Renal cortical epithelial cell (primary cell): ENCODE results near the gene VIT. TPM values are rescaled to one million over a fixed set of nuclear protein-coding genes. Genes with fewer than 3 reads are reported as not detected.
"Not testable (repeated sequence)": the region's sequence is repeated elsewhere in the genome, so short reads cannot be mapped to it uniquely, and the experiment has no call there.

Experiments used
- DNase-seq: peaks from one replicate; pipeline ENCODE4 v3.0.0-alpha.2; 2011; ENCODE audit warnings: low read depth
- total RNA-seq: library from RNA; depleted of rRNA; stranded (reverse); fragments of >200 nt; gene quantifications from 2 replicates; pipeline ENCODE4 v1.2.3, GENCODE V29; 2014

VIT gene
- total RNA-seq, 1 donor from 2014 or later, result 0.15 TPM

DNA sequence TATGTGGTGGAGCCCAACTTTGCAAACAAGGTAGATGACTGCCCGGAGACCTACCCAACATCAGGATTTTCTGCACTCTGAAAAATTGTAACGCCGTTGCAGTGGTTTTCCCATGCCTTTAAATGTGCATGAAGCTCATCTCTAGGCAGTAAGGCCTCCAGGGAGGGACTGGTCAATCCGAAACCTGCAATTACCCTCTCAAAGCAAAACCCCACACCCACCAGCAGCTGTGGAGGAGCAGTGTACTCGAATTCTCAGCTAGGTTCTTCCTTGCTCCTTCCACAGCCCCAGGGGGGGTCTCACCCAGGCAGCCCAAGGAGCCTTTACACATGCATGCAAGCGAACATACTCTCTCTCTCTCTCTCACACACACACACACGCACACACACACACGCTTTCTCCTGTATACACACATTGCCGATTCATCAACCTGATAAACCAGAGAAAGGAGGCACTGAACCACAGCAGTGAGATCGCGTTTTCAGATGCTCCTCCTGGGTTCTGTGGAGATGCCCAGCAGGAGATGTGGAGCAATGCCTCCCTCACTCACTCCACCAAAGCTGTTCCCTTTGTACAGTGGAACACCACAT lies 109.2 kb downstream of the VIT start:
- no peak for DNase-seq

DNA sequence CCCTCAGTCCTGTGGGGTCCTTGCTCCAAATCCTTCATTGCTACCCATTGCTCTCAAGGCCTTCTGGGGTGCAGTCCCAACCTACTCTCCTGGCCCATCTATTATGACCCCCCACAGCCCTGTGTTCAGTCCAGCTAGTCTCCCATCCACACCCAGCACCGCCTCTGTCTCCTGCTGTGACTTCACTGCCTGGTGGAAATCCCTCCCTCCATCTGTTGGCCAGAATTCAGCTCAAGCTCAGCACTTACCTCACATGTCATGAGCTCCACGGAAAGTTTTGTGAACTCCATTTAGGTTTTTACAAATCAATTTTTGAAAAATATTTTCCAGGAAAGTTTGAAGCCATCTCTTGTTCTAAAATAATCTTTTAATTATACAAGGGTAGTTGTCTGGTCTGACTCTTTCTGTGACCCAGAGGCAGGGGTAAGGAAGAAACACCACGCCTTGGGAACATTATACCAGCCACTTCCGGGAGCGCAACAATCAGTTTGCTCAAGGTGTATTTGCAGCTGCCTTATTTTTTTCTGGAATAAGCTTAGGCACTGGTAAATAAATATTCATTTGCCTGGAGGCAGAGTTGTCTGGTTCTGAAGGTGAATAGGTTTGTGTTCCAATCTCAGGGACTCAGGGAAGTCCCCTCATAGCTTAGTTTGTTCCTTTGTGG lies 110.8 kb downstream of the VIT start:
- DNase-seq, result peak; percentile 46

DNA sequence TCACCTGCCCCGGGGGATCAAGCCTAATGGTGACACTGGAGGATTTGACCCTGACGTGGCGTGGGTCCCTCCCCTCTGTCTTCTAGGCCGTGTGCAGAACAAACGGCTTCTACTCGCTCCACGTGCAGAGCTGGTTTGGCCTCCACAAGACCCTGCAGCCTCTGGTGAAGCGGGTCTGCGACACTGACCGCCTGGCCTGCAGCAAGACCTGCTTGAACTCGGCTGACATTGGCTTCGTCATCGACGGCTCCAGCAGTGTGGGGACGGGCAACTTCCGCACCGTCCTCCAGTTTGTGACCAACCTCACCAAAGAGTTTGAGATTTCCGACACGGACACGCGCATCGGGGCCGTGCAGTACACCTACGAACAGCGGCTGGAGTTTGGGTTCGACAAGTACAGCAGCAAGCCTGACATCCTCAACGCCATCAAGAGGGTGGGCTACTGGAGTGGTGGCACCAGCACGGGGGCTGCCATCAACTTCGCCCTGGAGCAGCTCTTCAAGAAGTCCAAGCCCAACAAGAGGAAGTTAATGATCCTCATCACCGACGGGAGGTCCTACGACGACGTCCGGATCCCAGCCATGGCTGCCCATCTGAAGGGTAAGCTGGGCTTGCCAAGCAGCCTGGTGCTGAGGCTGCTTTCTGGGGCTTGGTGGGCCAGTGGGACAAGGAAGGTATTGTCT lies 112.0 kb downstream of the VIT start:
- DNase-seq, result no peak

DNA sequence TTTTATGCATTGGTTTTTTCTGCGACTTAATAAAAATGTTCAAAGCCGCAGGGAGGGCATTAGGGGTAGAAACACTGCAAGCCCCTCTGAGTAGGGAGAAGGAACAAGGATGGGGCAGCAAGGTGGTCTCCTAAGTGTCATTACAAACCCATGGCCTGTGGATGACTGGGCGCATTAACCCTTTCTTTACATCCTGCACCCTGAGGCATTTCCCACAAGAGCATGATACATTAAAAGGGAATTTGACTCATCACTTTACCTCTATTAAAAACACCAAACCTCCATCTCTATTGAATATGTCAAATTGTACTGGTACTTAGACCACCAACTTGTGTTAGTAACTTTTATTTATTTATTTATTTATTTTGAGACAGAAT lies 112.5 kb downstream of the VIT start:
- DNase-seq, result no peak

DNA sequence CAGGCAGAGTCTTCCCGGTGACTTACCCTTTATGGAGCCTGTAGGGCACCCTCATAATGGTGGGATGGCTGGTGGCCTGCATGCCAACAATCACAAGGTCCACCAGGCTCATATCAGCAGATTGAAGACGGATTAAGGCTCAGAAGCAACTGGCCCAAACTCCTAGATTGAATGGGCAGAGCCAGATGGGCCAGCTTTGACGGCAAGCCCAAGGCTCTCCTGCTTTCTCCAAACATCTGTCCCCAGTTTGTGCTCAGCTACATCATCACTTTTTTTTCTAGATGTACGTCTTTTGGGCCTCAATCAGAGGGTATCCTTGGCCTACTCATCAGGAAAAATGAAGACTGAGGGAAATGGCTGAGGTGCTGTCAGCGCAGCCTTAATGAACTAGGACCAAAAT lies 114.6 kb downstream of the VIT start:
- DNase-seq, result no peak

DNA sequence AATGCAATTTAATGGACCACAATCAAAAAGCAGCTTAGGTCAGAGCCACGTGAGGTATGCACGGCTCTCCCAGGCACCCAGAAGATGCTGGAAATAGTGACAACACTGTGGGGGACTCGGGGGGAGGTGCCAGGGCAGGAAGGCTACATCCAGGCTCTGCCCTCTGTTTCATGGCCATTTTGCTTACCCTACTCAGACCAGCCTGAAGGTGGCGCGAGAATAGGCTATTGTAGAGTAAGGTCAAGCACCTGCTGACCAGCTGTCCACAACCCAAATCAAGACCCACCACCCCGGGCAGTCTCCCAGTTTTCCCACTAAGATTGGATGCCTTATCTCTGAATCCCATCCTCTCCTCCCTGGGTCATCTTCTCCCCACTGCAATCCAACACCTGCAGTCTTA lies 115.7 kb downstream of the VIT start:
- no peak for DNase-seq

DNA sequence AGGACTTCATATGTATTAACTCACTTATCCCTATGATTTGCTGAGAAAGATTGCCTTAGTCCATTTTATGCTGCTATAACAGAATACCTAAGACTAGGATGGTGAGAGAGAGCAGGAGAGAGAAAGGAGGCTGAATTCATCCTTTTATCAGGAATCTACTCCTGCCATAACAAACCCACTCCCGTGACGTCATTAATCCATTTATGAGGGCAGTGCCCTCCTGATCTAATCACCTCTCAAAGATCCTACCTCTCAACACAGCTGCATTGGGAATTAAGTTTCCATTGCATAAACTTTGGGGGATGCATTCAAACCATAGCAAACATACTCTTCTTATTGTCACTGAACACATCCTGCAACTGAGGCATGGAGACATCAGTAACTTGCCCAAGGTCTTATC lies 122.0 kb downstream of the VIT start:
- no peak for DNase-seq

DNA sequence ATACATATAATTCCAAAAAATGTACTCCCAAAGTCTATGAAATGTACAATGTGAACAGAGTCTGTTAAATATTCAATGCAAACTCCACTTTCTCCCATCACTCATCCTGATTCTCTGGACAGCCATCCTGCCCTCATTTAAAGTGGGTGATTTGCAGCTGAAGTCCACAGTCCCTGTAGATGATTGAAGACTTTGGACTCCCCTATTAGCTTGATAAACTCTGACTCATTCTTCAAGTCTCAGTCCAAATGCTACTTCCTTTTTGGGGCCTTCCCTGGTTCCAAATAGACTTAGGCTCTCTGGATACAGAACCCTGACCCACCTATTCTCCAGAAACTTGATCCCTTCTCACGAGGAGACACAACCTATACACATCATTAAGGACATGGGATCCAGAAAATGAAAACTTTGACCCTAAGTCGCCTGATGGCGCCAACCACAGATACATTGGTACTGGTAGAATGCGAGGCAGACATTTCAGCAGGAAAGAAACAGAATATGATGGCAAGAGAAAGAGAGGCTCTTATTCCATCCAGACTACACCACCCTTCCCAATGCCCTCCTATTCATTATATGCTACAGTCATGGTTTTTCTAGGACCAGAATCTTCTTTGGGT lies 122.7 kb downstream of the VIT start:
- no peak for DNase-seq

DNA sequence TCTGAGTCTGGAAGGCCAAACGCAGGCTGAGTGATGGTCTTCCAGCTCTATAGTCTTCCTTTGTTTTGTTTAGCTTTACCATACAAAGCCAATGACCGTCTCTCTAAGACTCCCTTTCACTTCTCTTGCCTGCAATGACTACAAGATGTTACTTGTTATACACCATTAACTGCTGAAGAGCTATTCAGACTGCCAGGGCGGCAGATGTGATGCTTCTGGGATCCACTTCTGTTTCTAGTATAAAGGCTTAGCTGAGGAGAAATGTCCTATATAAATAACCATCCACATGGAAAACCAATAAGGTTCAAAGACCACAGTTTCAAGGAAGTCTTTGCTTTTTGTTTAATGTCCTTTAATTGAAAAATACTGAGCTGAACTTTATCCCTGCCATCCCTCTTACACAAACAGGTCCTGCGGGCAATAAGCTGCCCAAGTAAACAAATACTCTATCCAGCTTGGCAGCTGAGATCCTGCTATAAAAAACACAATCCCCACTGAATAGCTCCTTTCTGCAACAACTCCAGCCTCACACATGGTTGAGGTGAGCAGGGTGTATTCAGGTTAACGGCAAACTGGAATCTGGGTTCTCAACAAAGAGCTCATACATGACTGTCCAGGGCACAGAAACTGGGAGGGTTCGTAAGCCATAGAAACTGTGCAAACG lies 124.6 kb downstream of the VIT start:
- DNase-seq, result no peak

DNA sequence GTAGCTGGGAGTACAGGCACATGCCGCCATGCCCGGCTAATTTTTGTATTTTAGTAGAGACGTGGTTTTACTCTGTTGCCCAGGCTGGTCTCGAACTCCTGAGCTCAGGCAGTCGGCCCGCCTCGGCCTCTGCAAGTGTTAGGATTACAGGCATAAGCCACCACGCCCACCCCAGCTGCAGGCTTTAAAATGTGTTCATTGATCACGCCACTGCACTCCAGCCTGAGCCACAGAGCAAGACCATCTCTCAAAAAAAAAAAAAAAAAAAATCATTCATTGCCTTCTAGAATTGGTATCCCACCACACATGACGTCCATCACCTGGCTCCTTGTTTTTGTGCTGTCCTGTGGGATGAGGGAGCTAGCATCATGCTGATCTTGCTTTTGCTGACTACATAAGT lies 127.4 kb downstream of the VIT start:
- no peak for DNase-seq

DNA sequence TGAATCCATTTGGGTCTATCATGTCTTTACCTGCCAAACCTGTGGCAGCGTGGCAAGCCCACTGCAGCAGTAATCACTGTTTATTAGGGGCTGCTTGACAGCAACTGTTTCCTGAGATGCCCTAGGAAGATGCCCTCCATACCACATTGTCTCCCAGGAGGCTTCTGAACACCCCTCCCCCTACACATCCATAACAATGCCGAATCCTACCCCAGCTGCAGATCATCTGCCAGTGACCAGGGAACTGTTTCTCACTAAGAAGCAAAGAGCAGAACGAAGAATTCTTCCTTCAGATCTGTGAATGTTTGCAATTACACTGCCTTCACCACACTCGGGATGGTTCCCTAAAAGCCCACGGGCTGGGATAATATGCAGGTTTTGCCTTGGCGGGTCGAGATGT lies 127.8 kb downstream of the VIT start:
- DNase-seq, result no peak

DNA sequence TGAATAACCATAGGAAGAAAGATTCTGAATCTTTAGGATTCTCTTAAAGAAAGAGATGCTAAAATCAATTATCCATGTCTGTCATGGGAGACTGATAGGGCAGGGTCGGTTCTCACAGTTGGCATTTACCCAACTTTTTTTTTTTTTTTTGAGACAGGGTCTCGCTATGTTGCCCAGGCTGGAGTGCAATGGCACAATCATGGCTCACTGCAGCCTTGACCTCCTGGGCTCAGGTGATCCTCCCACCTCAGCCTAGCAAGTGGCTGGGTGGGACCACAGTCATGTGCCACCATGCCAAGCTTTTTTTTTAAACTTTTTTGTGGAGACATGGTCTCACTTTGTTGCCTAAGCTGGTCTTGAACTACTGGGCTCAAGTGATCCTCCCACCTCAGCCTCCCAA lies 128.2 kb downstream of the VIT start:
- DNase-seq, result not testable (repeated sequence)

DNA sequence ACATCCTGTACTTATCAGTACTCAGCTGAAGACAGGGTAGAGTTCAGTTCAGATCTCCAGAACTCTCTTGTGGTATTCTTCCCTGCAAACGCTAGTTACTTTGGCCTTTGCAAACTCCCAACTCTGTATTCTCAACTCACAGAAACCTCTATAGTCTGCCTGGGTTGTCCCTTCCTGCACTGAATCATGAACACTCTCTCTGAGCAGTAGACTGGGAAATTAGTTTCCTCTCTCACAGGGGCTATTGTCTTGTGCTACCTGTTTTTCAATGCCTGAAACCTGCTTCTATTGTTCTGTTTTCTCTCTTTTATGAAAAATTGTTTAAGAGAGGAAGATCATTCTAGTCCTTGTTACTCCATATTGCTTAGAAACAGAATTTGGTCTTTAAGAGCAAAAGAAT lies 134.7 kb downstream of the VIT start:
- DNase-seq, result no peak

DNA sequence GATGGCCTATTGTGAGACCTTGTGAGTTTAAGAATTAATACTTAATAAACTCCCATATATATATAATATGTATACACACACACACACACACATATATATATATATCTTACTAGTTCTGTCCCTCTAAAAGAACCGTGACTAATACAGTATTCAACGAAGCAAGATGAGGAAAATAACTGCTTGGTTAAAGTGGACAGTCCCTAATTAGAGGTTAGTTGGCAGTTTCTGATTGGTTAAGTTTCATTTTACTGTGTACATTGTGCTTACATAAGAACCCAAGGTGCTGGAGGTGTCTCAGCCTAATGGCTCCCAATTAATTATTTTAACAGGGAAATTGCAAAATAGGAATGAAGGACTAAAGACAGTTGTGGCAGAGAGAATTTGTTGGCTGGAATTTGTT lies 137.7 kb downstream of the VIT start:
- DNase-seq, result no peak

DNA sequence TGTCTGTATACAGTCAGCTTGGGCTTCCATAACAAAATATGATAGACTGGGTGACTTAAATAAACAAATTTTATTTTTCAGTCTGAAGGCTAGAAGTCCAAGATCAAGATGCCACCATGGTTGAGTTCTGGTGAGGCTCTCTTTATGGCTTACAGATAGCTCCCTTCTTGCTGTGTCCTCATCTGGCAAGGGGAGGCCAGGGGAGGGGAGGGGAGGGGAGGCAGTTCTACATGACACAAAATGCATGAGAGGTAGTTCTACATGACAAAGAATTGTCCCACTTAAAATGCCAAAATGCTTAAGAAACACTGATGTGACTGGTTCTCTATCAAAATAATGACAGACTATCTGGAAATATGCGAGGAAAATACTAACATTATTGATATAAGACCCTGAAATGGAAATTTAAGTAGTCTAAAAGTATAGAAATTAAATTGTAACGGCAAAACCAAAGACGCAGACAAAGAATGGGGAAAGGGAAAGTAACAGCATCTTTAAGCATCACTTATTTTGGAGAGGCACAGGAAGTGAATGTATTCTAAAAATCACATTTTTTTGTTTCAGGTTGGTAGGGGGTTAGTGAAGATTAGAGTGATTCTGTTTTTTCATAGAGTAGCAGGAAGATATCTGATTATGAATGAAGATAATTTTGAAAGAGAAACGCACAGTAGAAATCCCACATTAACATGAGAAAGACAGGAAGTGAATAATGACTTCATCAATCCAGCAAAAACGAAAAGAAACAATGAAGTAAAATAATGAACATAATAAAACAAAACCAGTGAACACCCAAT lies 138.4 kb downstream of the VIT start:
- no peak for DNase-seq

DNA sequence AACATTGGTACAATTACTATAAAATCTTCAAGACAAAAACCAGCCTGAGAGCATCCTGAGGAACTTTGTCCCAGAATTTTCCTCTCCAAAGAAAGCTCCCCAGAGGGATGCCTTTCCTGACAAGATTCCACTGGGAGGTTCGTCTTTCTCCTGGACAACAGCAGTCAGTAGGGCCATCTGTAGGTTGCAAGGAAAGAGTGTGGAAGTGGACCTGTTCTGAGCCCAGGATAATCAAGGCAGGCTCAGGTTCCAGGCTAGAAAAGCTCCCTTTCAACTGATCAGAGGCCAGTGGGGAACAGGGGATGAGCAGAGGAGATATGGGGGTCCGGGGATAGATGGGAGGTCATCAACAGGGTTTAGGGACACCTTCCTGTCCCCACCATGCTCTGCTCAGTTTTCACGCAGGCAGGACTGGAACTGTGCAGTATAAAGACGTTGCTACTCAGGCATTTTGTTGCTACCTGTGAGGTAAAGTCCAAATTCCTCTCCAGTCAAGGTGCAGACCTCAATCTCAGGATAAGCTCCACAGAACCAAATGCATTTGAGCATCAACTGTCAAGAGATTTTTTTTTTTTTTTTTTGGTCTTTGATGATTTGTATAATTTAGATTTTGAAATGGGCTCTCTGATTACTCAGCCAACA lies 143.6 kb downstream of the VIT start:
- DNase-seq, result no peak

DNA sequence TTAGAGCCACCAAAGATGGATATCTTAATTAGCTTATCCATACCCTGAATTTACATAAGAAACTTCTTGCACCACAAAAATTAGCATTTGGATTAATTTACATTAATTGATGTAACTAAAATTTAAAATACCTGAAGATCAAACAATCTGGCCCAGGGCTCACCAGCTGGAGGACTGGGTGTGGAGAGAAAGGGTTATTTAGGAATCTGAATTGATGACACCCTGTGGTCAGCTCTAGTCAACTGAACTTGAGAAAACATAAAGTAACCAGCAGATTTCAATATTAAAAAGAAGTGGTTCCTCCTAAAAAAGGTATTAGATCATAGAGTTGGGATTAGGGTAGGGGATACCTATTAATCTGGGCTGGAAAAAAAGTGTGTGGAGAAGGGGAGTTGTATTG lies 147.3 kb downstream of the VIT start:
- DNase-seq, result no peak

DNA sequence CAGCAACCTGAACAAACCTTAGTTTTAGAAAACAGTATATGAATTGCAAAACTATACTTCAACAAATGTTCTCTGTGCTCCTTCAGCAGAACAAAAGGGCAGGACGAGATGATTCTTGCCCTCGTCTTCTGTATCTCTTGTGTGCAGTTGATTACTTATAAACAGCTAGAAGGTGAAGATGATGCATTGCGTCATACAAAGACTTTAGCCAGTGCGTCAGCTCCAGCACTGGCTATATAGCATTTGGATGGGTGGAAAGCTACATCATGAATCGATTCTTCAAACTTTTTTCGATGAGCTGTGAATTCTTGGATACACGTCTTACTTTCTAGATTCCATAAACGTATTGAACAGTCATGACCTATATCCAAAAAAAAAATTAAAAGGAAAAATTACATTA lies 152.8 kb downstream of the VIT start:
- no peak for DNase-seq

DNA sequence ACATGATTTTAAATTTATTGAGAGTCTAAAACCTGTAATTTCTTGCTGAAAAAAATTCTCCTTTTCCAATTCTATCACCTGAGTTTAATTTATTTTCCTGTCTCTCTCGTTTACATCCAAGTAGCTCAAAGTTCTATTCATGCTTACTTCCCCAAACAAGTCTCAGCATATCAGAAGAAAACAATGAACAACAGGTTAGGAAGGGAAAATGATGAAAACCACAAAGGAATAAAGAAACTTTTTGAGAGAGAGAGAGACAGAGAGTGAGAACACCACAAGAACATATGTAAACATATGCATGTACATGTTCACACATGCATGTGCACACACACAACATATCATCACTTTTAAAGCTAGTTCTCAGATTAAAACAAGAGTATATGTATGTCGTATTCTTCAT lies 157.7 kb downstream of the VIT start:
- no peak for DNase-seq

DNA sequence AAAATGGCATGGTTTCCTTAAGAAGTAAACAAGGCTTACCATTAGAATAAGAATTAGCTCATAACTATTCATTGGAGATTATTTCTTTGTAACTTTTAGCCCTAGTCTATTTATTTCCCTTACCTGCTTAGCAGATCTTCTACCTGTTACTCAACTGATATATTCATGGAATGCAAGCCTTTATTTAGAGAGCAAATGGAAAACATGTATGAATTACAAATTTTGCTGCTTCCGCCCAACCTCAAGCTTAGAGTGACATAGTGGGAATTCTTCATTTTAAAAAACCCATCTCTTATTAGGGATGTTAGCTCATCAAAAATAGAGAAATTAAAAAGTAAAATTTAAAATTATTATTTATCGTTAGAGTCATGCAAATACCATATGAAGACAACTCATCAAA lies 158.9 kb downstream of the VIT start:
- DNase-seq, result no peak

DNA sequence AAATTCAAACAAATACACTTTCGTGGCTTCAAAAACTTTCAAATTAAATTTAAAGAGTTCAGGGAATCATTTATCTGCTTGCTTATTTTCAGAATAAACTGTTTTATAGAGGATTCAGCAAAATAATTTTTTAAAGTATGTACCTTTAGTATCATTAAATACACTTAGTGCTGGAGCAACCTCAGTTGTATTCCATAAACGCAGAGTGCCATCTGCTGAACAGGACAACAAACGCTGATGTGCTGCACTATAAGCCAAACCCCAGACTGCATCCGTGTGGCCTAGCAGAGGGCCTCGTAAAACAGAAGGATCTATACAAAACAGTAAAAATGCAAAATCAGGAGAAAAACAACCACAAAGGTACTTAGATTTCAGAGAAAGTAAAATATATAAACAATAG lies 161.2 kb downstream of the VIT start:
- DNase-seq, result no peak
